GM13976 (cell line): ENCODE data around the gene RALB.

Source experiments
- DNase-seq: peaks from one replicate; pipeline ENCODE4 v3.0.0; 2012; ENCODE audit warnings: low spot score
- in situ Hi-C: fragments of 300-500 bp; cut with MboI; formaldehyde crosslinking; loops from one replicate; pipeline ENCODE4 v1.12.0; 2022; ENCODE audit warnings: low sequenced_read_pairs, mixed read lengths, inconsistent platforms; ENCODE audit not compliant: unreplicated experiment
- TF ChIP-seq, protein P1 (sequence below): IDR thresholded peaks from 2 replicates; pipeline ENCODE4 v1.5.1; 2012; ENCODE audit warnings: borderline replicate concordance, mild to moderate bottlenecking; ENCODE audit not compliant: insufficient read depth; ENCODE audit errors: extremely low read depth, missing control alignments, control extremely low read depth

The RALB gene

DNA sequence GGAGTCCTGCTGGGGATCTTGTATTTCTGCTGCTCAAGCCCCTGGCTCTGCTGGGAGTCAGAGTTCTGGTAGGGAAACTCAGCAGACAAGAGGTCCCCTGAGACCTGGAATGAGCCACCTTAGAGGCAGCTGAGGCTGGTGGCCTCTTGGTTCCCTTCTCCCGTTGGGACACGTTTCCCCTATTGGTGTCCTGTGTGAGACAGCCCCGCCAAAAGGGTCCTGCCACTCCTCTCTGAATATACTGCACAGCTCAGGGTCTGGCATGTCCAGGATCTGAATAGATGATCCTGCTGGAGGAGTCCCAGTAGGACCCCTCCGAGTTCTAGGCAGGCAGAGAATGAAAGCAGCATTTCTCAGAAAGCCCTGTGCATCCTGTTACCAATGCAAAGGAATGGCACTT is 2.0 kb upstream of the RALB start:
- no peak for DNase-seq
- TF ChIP-seq, protein P1, sequence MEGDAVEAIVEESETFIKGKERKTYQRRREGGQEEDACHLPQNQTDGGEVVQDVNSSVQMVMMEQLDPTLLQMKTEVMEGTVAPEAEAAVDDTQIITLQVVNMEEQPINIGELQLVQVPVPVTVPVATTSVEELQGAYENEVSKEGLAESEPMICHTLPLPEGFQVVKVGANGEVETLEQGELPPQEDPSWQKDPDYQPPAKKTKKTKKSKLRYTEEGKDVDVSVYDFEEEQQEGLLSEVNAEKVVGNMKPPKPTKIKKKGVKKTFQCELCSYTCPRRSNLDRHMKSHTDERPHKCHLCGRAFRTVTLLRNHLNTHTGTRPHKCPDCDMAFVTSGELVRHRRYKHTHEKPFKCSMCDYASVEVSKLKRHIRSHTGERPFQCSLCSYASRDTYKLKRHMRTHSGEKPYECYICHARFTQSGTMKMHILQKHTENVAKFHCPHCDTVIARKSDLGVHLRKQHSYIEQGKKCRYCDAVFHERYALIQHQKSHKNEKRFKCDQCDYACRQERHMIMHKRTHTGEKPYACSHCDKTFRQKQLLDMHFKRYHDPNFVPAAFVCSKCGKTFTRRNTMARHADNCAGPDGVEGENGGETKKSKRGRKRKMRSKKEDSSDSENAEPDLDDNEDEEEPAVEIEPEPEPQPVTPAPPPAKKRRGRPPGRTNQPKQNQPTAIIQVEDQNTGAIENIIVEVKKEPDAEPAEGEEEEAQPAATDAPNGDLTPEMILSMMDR = no peak
- in situ Hi-C loops = no loop called here

DNA sequence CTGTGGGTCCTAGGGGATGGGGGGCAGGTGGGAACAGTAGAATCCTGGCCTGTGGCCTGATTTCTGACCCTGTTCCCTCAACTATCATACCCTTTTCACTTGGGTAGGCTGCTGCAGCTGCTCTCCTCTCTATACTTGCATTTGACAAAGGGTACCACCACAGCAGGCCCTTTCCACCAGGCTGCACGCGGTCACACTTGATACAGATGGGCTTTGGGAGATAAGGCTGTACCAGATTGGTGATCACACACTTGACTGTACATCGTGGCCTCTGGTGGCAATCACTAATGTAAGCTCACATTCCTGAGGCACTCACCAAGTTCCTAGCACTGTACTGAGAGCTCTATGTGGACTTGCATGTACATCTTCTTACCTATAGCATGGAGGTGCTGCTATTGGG is 1.6 kb upstream of the RALB start:
- TF ChIP-seq, protein P1 = no peak
- DNase-seq = no peak
- in situ Hi-C loops = no loop called here

DNA sequence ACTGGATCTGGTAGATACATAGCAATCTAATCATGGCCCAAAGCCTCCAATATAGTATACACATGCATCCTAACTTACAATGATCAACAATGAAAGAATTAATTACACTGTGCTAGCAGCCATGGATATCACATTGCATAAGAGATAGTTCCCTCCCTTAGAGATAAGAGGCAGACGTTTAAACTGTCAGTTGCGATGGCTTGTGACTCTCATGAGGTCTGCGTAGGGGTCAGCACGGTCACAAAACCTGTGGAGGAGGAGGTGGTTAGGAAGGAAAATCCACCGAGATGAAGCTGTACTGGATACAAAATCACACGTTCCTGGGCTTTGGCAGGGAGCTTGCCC is 800 bp upstream of the RALB start:
- TF ChIP-seq, protein P1 = no peak
- no peak for DNase-seq
- in situ Hi-C loops = no loop called here

DNA sequence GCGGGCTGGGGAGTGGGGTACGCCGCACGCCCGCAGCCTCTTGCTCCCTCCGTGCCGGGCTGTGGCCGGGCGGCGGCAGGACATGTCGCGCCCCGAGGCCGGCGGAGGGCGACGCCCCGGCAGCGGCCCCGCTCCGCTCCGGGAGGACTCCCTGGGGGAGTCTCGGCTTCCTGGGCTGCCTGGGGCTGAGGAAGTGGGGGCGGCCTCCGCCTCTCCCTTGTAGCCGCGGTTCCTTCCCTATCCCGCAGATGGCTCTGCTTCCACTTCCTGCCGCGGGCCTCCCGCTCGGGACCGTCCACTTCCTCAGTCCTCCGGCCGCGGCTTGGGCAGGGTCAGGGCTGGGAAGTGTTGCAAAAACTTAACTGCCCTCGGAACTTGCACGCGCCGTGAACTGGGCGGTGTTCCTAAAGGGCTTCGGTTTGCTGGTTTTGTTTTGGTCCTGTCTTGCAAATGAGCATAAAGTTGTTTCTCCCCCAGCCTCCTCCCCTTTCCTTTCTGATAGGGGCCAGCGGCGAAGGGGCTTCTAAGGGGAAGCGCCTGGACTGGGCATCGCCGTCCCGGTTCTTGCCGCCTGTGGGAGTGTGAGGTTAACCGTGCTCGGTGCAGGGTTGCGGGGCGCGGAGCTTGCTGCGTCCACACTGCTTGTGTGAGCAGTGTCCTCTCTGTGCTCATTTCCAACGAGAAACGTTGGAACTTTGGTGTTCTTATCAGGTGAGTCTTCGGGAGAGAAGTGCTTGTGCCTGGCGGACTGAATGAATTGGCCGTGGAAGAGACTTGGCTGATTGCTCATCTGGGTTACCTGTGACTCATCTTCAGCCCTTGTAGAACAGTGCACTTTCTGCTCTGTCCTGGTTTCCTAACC is 600 bp downstream of the RALB start:
- in situ Hi-C loops = no loop called here
- peak; percentile 72 for DNase-seq
- TF ChIP-seq, protein P1 = peak; percentile 16

DNA sequence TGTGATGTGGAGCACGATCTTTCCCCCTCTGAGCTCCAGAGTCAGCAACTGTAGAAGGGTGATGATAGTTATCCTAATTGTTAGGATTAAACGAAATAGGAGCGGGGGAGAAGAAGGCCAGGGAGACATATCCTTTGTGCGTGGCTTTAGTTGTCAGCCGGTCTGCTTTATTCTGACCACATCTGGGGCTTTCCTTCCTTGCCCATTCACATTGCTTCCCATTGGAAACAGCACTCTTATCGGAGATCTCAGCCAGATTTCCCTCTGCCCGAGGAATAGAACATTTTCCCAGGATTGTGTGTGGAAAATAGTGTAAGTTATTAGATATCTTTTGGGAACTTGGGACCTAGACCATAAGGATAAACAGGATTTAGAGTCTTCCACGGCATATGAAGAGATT is 1.5 kb downstream of the RALB start:
- TF ChIP-seq, protein P1 = no peak
- in situ Hi-C loops = no loop called here
- no peak for DNase-seq

DNA sequence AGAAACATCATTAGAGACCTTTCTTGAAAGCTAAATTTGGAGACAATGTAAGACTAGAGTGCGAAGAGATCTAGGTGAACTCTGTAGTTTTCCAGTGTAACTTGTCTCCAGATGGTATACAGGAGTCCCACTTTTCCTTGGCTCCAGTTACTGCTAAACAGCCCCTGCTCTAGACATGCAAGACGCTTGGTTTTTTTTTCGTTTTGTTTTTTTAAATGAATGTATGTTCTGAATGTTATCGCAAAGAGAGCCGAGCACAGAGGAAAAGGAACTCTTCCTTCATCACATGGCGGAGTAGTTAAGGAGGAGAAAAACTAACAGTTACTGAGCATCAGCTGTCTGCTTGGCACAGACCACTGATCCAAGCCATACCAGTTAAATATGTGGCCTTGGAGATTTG is 2.4 kb downstream of the RALB start:
- in situ Hi-C loops = loop anchor here (5.0 kb wide), 1 partner anchor 42 kb away; no protein-coding TSS in a partner anchor
- DNase-seq = no peak
- TF ChIP-seq, protein P1 = no peak
